ENCODE measurements around the gene TMEM266.

Gene TMEM266

GRCh38 chr15:76178296-76179000, 118.7 kb downstream of the TMEM266 start:
- H3K36me3 ChIP-seq (ENCODE audit: control insufficient read depth, insufficient read depth, low read length): no peaks in the 10 kb centered on the region
- H3K27ac ChIP-seq: no peak overlapping the region
- no peaks in the 10 kb centered on the region for H3K9me3 ChIP-seq (ENCODE audit: control insufficient read depth, low read length)
- TF ChIP-seq CTCF (IDR thresholded peaks at IDR 0.05): no peak
- H3K9ac ChIP-seq: no peak overlapping the region
- no peak overlapping the region for H3K4me3 ChIP-seq (ENCODE audit: low read depth, low read length)
- no peaks in the 10 kb centered on the region for H3K4me1 ChIP-seq
- no peaks in the 10 kb centered on the region for H3K79me2 ChIP-seq
- no peaks in the 10 kb centered on the region for H3K27me3 ChIP-seq (ENCODE audit: control insufficient read depth, insufficient read depth, low read length)
- H2AFZ ChIP-seq: no peak overlapping the region
- no peak overlapping the region for H3K4me2 ChIP-seq (ENCODE audit: low read length)

GRCh38 chr15:76179023-76179422, 119.2 kb downstream of the TMEM266 start:
- Histone ChIP-seq H3K4me2 (ENCODE audit: low read length) (no peak overlapping the region), H3K9ac (no peak overlapping the region), H3K4me1 (no peaks in the 10 kb centered on the region), H3K9me3 (ENCODE audit: control insufficient read depth, low read length) (no peaks in the 10 kb centered on the region), H3K36me3 (ENCODE audit: control insufficient read depth, insufficient read depth, low read length) (no peaks in the 10 kb centered on the region), H3K4me3 (ENCODE audit: low read depth, low read length) (no peak overlapping the region), H2AFZ (no peak overlapping the region), H3K27ac (no peak overlapping the region), H3K79me2 (no peaks in the 10 kb centered on the region), H3K27me3 (ENCODE audit: control insufficient read depth, insufficient read depth, low read length) (no peaks in the 10 kb centered on the region)
- TF ChIP-seq CTCF (IDR thresholded peaks at IDR 0.05): no peak

- H3K27ac ChIP-seq: no peak overlapping the region
- TF ChIP-seq CTCF (IDR thresholded peaks at IDR 0.05): no peak
- H3K9ac ChIP-seq: no peak overlapping the region
- H3K4me2 ChIP-seq (ENCODE audit: low read length): no peak overlapping the region
- H3K36me3 ChIP-seq (ENCODE audit: control insufficient read depth, insufficient read depth, low read length): no peaks in the 10 kb centered on the region
- H2AFZ ChIP-seq: no peak overlapping the region
- no peaks in the 10 kb centered on the region for H3K9me3 ChIP-seq (ENCODE audit: control insufficient read depth, low read length)
- H3K79me2 ChIP-seq: no peaks in the 10 kb centered on the region
- H3K4me1 ChIP-seq: no peaks in the 10 kb centered on the region
- no peaks in the 10 kb centered on the region for H3K27me3 ChIP-seq (ENCODE audit: control insufficient read depth, insufficient read depth, low read length)
- H3K4me3 ChIP-seq (ENCODE audit: low read depth, low read length): no peak overlapping the region
Measured at GRCh38 chr15:76180321-76180720, 120.5 kb downstream of the TMEM266 start.

- Histone ChIP-seq H2AFZ (no peak overlapping the region), H3K9me3 (ENCODE audit: control insufficient read depth, low read length) (no peaks in the 10 kb centered on the region), H3K4me1 (no peaks in the 10 kb centered on the region), H3K79me2 (no peaks in the 10 kb centered on the region), H3K4me2 (ENCODE audit: low read length) (no peak overlapping the region), H3K9ac (no peak overlapping the region), H3K27me3 (ENCODE audit: control insufficient read depth, insufficient read depth, low read length) (no peaks in the 10 kb centered on the region), H3K36me3 (ENCODE audit: control insufficient read depth, insufficient read depth, low read length) (no peaks in the 10 kb centered on the region), H3K27ac (no peak overlapping the region), H3K4me3 (ENCODE audit: low read depth, low read length) (no peak overlapping the region)
- TF ChIP-seq CTCF (IDR thresholded peaks at IDR 0.05): no peak
Measured at GRCh38 chr15:76181705-76182107, 121.9 kb downstream of the TMEM266 start.
